ENCODE data around the gene ZDHHC14.
"Not testable (repeated sequence)": the region's sequence is repeated elsewhere in the genome, so short reads cannot be mapped to it uniquely, and the experiment has no call there.

The ZDHHC14 gene

DNA sequence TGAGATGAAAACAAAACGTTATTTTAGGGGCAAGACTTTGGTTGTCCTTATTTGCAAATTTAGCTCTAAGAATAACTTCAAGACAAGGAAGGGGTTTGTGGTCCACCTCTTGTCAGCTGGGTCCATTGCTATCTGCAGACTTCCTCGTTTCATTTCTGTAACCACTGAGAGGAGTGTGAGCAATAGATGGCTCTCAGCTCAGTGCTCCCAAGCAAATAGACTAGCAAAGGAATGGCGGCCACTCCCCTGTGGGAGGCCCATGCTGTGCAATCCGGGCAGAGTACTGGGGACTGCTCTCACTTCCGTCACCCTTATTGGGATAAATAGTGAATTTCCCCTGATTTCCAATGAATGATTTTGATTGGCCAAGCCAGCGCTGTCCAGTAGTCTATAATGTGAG, 176.6 kb downstream of the ZDHHC14 start:
- TF ChIP-seq, protein P1, sequence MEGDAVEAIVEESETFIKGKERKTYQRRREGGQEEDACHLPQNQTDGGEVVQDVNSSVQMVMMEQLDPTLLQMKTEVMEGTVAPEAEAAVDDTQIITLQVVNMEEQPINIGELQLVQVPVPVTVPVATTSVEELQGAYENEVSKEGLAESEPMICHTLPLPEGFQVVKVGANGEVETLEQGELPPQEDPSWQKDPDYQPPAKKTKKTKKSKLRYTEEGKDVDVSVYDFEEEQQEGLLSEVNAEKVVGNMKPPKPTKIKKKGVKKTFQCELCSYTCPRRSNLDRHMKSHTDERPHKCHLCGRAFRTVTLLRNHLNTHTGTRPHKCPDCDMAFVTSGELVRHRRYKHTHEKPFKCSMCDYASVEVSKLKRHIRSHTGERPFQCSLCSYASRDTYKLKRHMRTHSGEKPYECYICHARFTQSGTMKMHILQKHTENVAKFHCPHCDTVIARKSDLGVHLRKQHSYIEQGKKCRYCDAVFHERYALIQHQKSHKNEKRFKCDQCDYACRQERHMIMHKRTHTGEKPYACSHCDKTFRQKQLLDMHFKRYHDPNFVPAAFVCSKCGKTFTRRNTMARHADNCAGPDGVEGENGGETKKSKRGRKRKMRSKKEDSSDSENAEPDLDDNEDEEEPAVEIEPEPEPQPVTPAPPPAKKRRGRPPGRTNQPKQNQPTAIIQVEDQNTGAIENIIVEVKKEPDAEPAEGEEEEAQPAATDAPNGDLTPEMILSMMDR (IDR thresholded peaks at IDR 0.05; ENCODE audit: low read depth, low read length, missing control alignments), result no peak
- Histone ChIP-seq H3K27ac (no peak overlapping the region), H3K27me3 (replicated peaks) (no peaks in the 10 kb centered on the region), H3K36me3 (replicated peaks) (no peaks in the 10 kb centered on the region), H3K4me3 (ENCODE audit: low read depth, low read length) (no peak overlapping the region)
- DNase-seq, result no peak
- in situ Hi-C loops (cut with HindIII; ENCODE audit: low pct_ligation_motif_present, low sequenced_read_pairs), result no loop called here

DNA sequence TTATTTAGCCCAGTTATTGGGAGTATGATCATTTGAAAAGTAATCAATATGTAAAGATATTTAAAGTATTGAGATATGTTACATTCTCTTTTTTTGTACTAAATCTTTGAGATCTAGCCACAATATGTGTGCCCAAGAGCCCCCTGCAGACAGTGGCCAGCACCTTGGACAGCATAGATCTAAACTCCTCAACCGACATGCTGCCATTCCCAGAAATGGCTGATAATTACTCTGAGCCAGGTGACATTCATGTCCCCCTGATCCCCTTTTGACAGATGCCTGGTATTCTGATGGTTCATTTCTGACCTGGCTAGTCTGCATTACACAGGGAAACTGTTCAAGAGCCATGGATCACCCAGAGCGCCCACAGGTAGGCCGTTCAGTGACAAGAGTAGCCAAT, 177.1 kb downstream of the ZDHHC14 start:
- Histone ChIP-seq H3K4me3 (ENCODE audit: low read depth, low read length) (no peak overlapping the region), H3K27me3 (replicated peaks) (no peaks in the 10 kb centered on the region), H3K27ac (no peak overlapping the region), H3K36me3 (replicated peaks) (no peaks in the 10 kb centered on the region)
- no peak for DNase-seq
- in situ Hi-C loops (cut with HindIII; ENCODE audit: low pct_ligation_motif_present, low sequenced_read_pairs), result no loop called here
- TF ChIP-seq, protein P1 (IDR thresholded peaks at IDR 0.05; ENCODE audit: low read depth, low read length, missing control alignments), result no peak

DNA sequence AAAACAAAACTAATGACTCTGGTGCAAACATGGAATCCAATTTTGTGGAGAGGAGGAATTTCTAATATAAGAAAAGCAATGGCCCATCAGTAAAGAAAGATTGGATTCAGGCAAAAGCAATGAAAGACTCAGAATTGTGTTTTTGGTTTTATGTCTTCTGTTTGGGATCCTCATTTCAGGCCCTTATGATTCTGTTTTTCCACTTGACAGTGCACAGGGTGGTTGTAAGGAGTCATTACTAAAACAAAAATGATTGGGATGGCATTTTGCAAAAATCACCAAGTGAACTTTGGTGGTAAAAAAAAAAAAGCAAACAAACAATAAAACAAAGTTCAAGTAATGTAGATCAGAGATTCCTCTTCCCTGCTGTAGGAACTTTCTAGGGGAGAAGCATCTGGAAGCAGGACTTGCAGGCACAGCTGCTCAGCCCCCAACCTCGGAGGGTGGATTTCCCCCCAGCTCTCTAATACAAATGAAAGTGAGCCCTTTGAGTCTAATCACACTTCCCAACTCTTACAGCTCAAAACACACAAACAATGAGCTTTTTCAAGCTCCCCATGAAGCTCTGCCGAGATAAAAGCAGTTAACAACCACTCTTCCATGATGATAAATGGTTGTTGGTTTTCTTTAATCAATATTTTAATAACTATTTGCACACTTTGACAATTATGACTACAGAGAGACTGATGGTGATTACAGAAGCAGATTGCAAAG, 177.7 kb downstream of the ZDHHC14 start:
- Histone ChIP-seq H3K4me3 (ENCODE audit: low read depth, low read length) (no peak overlapping the region), H3K27ac (no peak overlapping the region), H3K36me3 (replicated peaks) (no peaks in the 10 kb centered on the region), H3K27me3 (replicated peaks) (no peaks in the 10 kb centered on the region)
- TF ChIP-seq, protein P1 (IDR thresholded peaks at IDR 0.05; ENCODE audit: low read depth, low read length, missing control alignments), result no peak
- DNase-seq, result no peak
- in situ Hi-C loops (cut with HindIII; ENCODE audit: low pct_ligation_motif_present, low sequenced_read_pairs), result no loop called here

DNA sequence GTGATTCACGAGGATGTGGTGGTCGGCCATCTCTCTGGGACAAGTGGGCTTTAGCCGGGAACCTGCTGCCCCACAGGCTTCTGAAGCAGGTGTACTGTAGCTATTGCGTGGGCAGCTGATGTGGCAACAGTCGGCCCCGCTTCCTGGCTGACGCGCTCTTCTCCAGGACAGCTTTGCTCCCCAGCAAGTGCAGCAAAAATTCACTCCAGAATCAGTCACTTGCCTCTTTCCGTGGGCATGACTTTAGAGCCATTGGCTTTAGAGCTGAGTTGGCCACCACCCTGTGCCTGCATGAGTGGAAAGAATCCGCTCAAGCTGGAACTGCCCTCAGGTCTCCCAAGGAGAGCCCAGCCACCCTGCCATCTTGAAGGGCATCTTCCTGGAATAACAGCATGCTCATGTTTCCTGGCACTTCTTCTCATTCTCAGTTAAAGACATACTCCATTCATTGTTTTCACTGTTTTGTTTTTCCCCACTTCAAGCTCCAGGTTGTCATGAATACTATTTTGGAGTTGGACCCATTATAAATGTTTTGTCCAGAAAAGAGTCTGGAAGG, 178.3 kb downstream of the ZDHHC14 start:
- Histone ChIP-seq H3K27ac (no peak overlapping the region), H3K4me3 (ENCODE audit: low read depth, low read length) (no peak overlapping the region), H3K27me3 (replicated peaks) (no peaks in the 10 kb centered on the region), H3K36me3 (replicated peaks) (no peaks in the 10 kb centered on the region)
- in situ Hi-C loops (cut with HindIII; ENCODE audit: low pct_ligation_motif_present, low sequenced_read_pairs), result no loop called here
- TF ChIP-seq, protein P1 (IDR thresholded peaks at IDR 0.05; ENCODE audit: low read depth, low read length, missing control alignments), result no peak
- no peak for DNase-seq

DNA sequence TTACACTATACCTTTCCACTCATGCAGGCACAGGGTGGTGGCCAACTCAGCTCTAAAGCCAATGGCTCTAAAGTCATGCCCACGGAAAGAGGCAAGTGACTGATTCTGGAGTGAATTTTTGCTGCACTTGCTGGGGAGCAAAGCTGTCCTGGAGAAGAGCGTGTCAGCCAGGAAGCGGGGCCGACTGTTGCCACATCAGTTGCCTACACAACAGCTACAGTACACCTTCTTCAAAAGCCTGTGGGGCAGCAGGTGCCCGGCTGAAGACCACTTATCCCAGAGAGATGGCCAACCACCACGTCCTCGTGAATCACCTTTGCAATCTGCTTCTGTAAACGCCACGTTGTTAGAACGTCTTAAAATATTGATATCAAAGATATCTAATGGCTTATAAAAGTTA, 179.1 kb downstream of the ZDHHC14 start:
- in situ Hi-C loops (cut with HindIII; ENCODE audit: low pct_ligation_motif_present, low sequenced_read_pairs); DNase-seq: not testable (repeated sequence)

DNA sequence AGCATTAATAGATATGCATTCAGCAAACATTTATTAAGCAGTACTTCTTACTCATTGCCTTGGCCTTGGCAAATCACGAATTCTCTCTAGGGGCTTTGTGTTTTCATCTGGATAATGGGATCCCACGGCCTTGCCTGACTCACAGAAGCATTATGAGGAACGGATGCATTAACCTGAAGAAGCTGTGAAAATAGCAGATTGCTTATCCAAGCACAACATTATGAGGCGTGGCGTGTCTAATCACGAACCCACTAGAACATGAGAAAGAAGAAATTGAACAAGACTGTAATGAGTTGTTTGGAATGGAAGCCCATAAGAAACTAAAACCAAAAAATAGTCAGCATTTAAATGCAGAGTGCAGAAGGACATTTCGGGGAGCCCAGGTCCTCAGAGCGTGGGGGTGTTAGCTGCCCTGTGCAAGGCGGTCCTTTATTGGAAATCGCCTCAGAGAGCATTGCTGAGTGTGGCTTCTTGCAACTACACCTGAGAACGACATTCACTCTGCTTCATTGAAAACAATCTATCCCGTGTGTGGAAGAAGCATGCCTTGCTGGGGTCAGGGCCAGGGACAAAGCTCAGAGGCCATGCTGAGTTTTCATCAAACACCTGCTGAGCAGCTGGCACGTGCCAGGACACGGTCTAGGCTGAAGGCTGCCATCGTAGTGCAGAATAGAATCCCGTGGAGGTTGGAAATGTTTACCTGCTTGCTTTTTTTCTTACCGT, 179.9 kb downstream of the ZDHHC14 start:
- H3K27ac ChIP-seq, result no peak overlapping the region
- in situ Hi-C loops (cut with HindIII; ENCODE audit: low pct_ligation_motif_present, low sequenced_read_pairs), result no loop called here
- H3K36me3 ChIP-seq (replicated peaks), result no peaks in the 10 kb centered on the region
- TF ChIP-seq, protein P1 (IDR thresholded peaks at IDR 0.05; ENCODE audit: low read depth, low read length, missing control alignments), result no peak
- DNase-seq, result no peak
- H3K4me3 ChIP-seq (ENCODE audit: low read depth, low read length), result no peak overlapping the region
- no peaks in the 10 kb centered on the region for H3K27me3 ChIP-seq (replicated peaks)

More for the DNA sequence above, 179.1 kb downstream of the ZDHHC14 start:
- H3K36me3 ChIP-seq (replicated peaks); H3K27me3 ChIP-seq (replicated peaks); H3K27ac ChIP-seq; H3K4me3 ChIP-seq (ENCODE audit: low read depth, low read length): not testable (repeated sequence)
